NCI-H82 (cell line): ENCODE data around the gene PGM1.
A peak's percentile ranks its signal among the peaks of the same experiment; 100 is the strongest.

Experiments
- DNase-seq: peaks from one replicate; lab custom pipeline; 2025; lab: John Stamatoyannopoulos, UW

Gene PGM1

DNA sequence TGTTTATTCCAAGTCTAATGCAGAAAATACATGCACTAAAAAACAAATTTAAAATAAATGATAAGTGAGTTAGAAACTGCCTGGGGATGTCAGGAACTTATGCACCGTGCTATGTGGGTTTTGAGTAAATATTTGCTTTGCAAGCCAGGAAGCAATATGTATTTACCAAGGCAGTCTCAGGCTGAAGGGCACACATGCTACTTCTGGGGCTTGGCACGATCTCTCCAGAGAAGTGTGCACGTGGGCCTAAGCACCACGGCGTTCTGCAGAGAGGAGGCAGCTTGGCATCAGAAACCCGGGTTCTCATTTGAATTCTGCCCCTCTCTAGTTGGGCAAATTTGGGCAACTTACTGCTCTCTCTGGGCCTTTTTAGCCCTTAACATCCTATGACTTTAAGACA lies 108.0 kb downstream of the PGM1 start:
- DNase-seq = no peak

DNA sequence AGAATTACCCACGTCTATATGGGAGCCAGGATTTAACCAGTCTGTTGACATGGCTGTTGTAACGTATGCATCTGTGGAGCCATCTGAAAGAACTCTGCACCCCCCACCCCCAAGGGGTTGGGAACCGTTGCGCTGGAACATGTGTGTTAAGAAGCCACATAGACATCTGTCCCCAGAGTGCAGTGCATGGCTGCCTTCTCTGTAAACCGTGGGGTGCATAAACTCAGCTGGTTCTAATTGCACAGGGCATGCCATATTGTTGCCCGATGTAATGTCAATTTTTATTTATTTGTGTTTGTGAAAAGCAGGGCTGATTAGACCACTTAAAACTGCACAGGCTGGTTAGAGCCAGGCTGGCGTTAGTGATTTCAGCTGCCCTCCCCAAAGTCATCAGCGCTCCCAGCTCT lies 110.5 kb downstream of the PGM1 start:
- peak; percentile 10 for DNase-seq

DNA sequence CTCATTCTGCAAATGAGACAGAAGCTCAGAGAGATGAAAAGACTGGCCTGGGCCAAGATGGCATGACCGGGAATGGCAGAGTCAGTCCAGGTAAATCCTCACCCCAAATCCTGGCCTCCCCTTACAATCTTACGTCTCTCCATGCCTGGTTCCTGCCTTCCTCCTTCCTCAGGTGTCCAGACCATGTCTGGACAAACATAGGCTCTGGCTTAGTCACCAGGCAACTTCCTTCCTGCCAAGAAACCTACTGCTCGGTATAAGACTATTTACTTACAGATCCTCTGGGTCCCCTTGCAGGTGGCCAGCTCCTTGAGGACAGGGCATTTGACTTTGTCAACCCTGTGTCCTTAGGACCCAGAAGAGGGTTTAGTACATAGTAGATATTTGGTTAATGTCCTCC lies 111.2 kb downstream of the PGM1 start:
- DNase-seq = no peak

- DNase-seq = no peak
Measured at GRCh38 chr1:63705078-63705477, 111.9 kb downstream of the PGM1 start.

DNA sequence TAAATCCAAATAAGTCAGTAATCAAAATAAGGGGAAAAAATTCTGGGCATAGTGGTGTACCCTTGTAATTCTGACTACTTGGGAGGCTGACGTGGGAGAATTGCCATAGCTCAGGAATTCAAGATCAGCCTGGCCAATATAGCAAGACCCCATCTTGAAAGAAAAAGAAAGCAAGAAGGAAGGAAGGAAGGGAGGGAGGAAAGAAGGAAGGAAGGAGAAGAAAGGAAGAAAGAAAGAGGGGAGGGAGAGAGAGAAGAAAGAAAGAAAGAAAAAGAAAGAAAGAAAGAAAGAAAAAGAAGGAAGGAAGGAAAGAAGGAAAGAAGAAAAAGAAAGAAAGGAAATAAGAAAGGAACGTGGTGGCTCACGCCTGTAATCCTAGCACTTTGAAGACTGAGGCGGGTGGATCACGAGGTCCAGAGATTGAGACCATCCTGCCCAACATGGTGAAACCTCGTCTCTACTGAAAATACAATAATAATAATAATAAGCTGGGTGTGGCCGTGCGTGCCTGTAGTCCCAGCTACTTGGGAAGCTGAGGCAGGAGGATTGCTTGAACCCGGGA lies 116.1 kb downstream of the PGM1 start:
- DNase-seq = no peak
